ENCODE data around the gene EXOC4. TPM values are rescaled to one million over a fixed set of nuclear protein-coding genes. Genes with fewer than 3 reads are reported as not detected.
"Not testable (repeated sequence)": the region's sequence is repeated elsewhere in the genome, so short reads cannot be mapped to it uniquely, and the experiment has no call there.

The EXOC4 gene
- total and polyA plus RNA-seq, 2 donors (not counting 3 experiments of a cell fraction or from before 2014, with no cell fraction given): 20.3 to 73.1 TPM

- Histone ChIP-seq H3K9me1 (replicated peaks; ENCODE audit: control insufficient read depth, extremely low read depth, insufficient read depth, low read length) (no peaks in the 10 kb centered on the region), H3K4me3 (replicated peaks in 1 of 3; ENCODE audit: insufficient read depth in 1 of 3, low read depth in 1 of 3, low read length in 3 of 3) (no peak overlapping the region), H3K9me3 (replicated peaks; ENCODE audit: control insufficient read depth, insufficient read depth, low read length) (no peaks in the 10 kb centered on the region), H3K27me3 (ENCODE audit: control insufficient read depth in 2 of 2, insufficient read depth in 2 of 2, low read length in 2 of 2) (no peaks in the 10 kb centered on the region), H3K4me2 (ENCODE audit: insufficient read depth, low read length) (no peak overlapping the region), H3K79me2 (ENCODE audit: control insufficient read depth, insufficient read depth, low read length) (no peaks in the 10 kb centered on the region), H3K27ac (ENCODE audit: insufficient read depth, low read depth, low read length) (no peak overlapping the region), H4K20me1 (replicated peaks; ENCODE audit: control insufficient read depth, extremely low read depth, insufficient read depth, low read length) (no peaks in the 10 kb centered on the region), H3K36me3 (ENCODE audit: control insufficient read depth in 2 of 2, extremely low read depth in 1 of 2, insufficient read depth in 2 of 2, low read length in 2 of 2) (no peaks in the 10 kb centered on the region), H3K9ac (replicated peaks; ENCODE audit: extremely low read depth, insufficient read depth, low read length) (no peak overlapping the region), H2AFZ (ENCODE audit: low read depth, low read length) (no peak overlapping the region), H3K4me1 (ENCODE audit: control insufficient read depth, extremely low read depth, insufficient read depth, low read length) (no peaks in the 10 kb centered on the region)
- POLR2A ChIA-PET: no interaction called here
- CTCF ChIA-PET: interaction anchor here (0.5 kb wide), 1 partner anchor 189 kb away, joined by 3 read pairs; no protein-coding TSS in a partner anchor
- BruUV-seq (replicated peaks): no TSS peak
- intact Hi-C loops (cut with micrococcal nuclease) (no loop called here), dilution Hi-C loops (cut with MboI; ENCODE audit: extremely low pct_ligation_motif_present, low sequenced_read_pairs) (no loop called here)
- FAIRE-seq (no peak), DNase-seq (ENCODE audit: low read depth, low spot score) (no peak)
- TF ChIP-seq GATA2 (IDR thresholded peaks at IDR 0.05; ENCODE audit: insufficient read depth, insufficient read length, low read depth, low read length) (no peak), MAX (IDR thresholded peaks at IDR 0.05; ENCODE audit: insufficient read depth, insufficient read length) (no peak), EZH2 (IDR thresholded peaks at IDR 0.05; ENCODE audit: borderline replicate concordance, low read depth, low read length, severe bottlenecking) (no peak)
Observed at GRCh38 chr7:134073276-134073675, 820.4 kb downstream of the EXOC4 start.

- no peaks in the 10 kb centered on the region for H3K9me3 ChIP-seq (replicated peaks; ENCODE audit: control insufficient read depth, insufficient read depth, low read length)
- no peaks in the 10 kb centered on the region for H3K27me3 ChIP-seq (ENCODE audit: control insufficient read depth in 2 of 2, insufficient read depth in 2 of 2, low read length in 2 of 2)
- H3K27ac ChIP-seq (ENCODE audit: insufficient read depth, low read depth, low read length): no peak overlapping the region
- FAIRE-seq (no peak), DNase-seq (ENCODE audit: low read depth, low spot score) (no peak)
- intact Hi-C loops (cut with micrococcal nuclease) (no loop called here), dilution Hi-C loops (cut with MboI; ENCODE audit: extremely low pct_ligation_motif_present, low sequenced_read_pairs) (no loop called here)
- H3K4me3 ChIP-seq (replicated peaks in 1 of 3; ENCODE audit: insufficient read depth in 1 of 3, low read depth in 1 of 3, low read length in 3 of 3): no peak overlapping the region
- H3K9ac ChIP-seq (replicated peaks; ENCODE audit: extremely low read depth, insufficient read depth, low read length): no peak overlapping the region
- no peak overlapping the region for H3K4me2 ChIP-seq (ENCODE audit: insufficient read depth, low read length)
- CTCF ChIA-PET: no interaction called here
- no TSS peak for BruUV-seq (replicated peaks)
- H2AFZ ChIP-seq (ENCODE audit: low read depth, low read length): no peak overlapping the region
- H3K36me3 ChIP-seq (ENCODE audit: control insufficient read depth in 2 of 2, extremely low read depth in 1 of 2, insufficient read depth in 2 of 2, low read length in 2 of 2): no peaks in the 10 kb centered on the region
- H3K4me1 ChIP-seq (ENCODE audit: control insufficient read depth, extremely low read depth, insufficient read depth, low read length): no peaks in the 10 kb centered on the region
- H3K79me2 ChIP-seq (ENCODE audit: control insufficient read depth, insufficient read depth, low read length): no peaks in the 10 kb centered on the region
- TF ChIP-seq GATA2 (IDR thresholded peaks at IDR 0.05; ENCODE audit: insufficient read depth, insufficient read length, low read depth, low read length) (no peak), JUN (IDR thresholded peaks at IDR 0.05; ENCODE audit: borderline replicate concordance, insufficient read depth, insufficient read length, low read depth) (no peak), POLR2A (IDR thresholded peaks at IDR 0.05; ENCODE audit: low read depth, low read length) (no peak)
- no peaks in the 10 kb centered on the region for H4K20me1 ChIP-seq (replicated peaks; ENCODE audit: control insufficient read depth, extremely low read depth, insufficient read depth, low read length)
- H3K9me1 ChIP-seq (replicated peaks; ENCODE audit: control insufficient read depth, extremely low read depth, insufficient read depth, low read length): no peaks in the 10 kb centered on the region
- POLR2A ChIA-PET: no interaction called here
Observed at GRCh38 chr7:134075799-134076198, 822.9 kb downstream of the EXOC4 start.

- H3K9me1 ChIP-seq (replicated peaks; ENCODE audit: control insufficient read depth, extremely low read depth, insufficient read depth, low read length); H3K9me3 ChIP-seq (replicated peaks; ENCODE audit: control insufficient read depth, insufficient read depth, low read length); H3K79me2 ChIP-seq (ENCODE audit: control insufficient read depth, insufficient read depth, low read length); H3K9ac ChIP-seq (replicated peaks; ENCODE audit: extremely low read depth, insufficient read depth, low read length); H3K4me1 ChIP-seq (ENCODE audit: control insufficient read depth, extremely low read depth, insufficient read depth, low read length); DNase-seq (ENCODE audit: low read depth, low spot score); intact Hi-C loops (cut with micrococcal nuclease); POLR2A ChIA-PET; H3K36me3 ChIP-seq (ENCODE audit: control insufficient read depth in 2 of 2, extremely low read depth in 1 of 2, insufficient read depth in 2 of 2, low read length in 2 of 2); FAIRE-seq; BruUV-seq (replicated peaks); H2AFZ ChIP-seq (ENCODE audit: low read depth, low read length); H3K4me2 ChIP-seq (ENCODE audit: insufficient read depth, low read length); H3K27me3 ChIP-seq (ENCODE audit: control insufficient read depth in 2 of 2, insufficient read depth in 2 of 2, low read length in 2 of 2); H3K4me3 ChIP-seq (replicated peaks in 1 of 3; ENCODE audit: insufficient read depth in 1 of 3, low read depth in 1 of 3, low read length in 3 of 3); H3K27ac ChIP-seq (ENCODE audit: insufficient read depth, low read depth, low read length); dilution Hi-C loops (cut with MboI; ENCODE audit: extremely low pct_ligation_motif_present, low sequenced_read_pairs); H4K20me1 ChIP-seq (replicated peaks; ENCODE audit: control insufficient read depth, extremely low read depth, insufficient read depth, low read length): not testable (repeated sequence)
- CTCF ChIA-PET: interaction anchor here (1.2 kb wide), 1 partner anchor 64 kb away, joined by 3 read pairs; no protein-coding TSS in a partner anchor
Observed at GRCh38 chr7:134077560-134077959, 824.7 kb downstream of the EXOC4 start.
